GM21447 (cell line): ENCODE measurements around the gene SNX20.

Experiments
- ATAC-seq: cut with Tn5 transposase; IDR thresholded peaks from one replicate; pipeline ENCODE4 v1.9.1; 2021; ENCODE audit not compliant: unreplicated experiment

The SNX20 gene

GRCh38 chr16:50683689-50684374 is 2.7 kb upstream of the SNX20 start:
- peak; percentile 64 for ATAC-seq

GRCh38 chr16:50680556-50680893 is 587 bp downstream of the SNX20 start:
- ATAC-seq, result no peak

GRCh38 chr16:50679676-50680555 is 1.2 kb downstream of the SNX20 start:
- ATAC-seq, result no peak

GRCh38 chr16:50679266-50679665 is 1.8 kb downstream of the SNX20 start:
- ATAC-seq, result no peak

GRCh38 chr16:50678531-50678930 is 2.6 kb downstream of the SNX20 start:
- no peak for ATAC-seq

GRCh38 chr16:50677351-50677750 is 3.8 kb downstream of the SNX20 start:
- ATAC-seq, result no peak

GRCh38 chr16:50676684-50677225 is 4.4 kb downstream of the SNX20 start:
- ATAC-seq, result no peak

- ATAC-seq, result no peak
Measured at GRCh38 chr16:50675686-50676610, 5.2 kb downstream of the SNX20 start.

- ATAC-seq, result no peak
Measured at GRCh38 chr16:50674831-50675230, 6.3 kb downstream of the SNX20 start.

GRCh38 chr16:50673496-50674275 is 7.4 kb downstream of the SNX20 start:
- ATAC-seq, result no peak

- ATAC-seq, result no peak
Measured at GRCh38 chr16:50671644-50672260, 9.4 kb downstream of the SNX20 start.

- no peak for ATAC-seq
Measured at GRCh38 chr16:50670476-50670875, 10.6 kb downstream of the SNX20 start.

- ATAC-seq, result no peak
Measured at GRCh38 chr16:50669741-50670140, 11.4 kb downstream of the SNX20 start.

GRCh38 chr16:50668368-50669008 is 12.6 kb downstream of the SNX20 start:
- no peak for ATAC-seq

GRCh38 chr16:50667497-50668367 is 13.4 kb downstream of the SNX20 start:
- no peak for ATAC-seq

GRCh38 chr16:50666658-50667496 is 14.2 kb downstream of the SNX20 start:
- peak; percentile 89 for ATAC-seq

GRCh38 chr16:50665128-50665878 is 15.8 kb downstream of the SNX20 start:
- peak; percentile 34 for ATAC-seq
